SK-N-SH (cell line): Measurements from ENCODE around the gene ENDOG. TPM values are rescaled to one million over a fixed set of nuclear protein-coding genes. Genes with fewer than 3 reads are reported as not detected.

Experiments
- CTCF ChIA-PET: fragments of 300-600, 350-600 bp; formaldehyde crosslinking; extraction: SDS; loops from one replicate; lab custom pipeline; 2021; lab: Yijun Ruan, JAX
- POLR2A ChIA-PET: fragments of 350-600 bp; sonication (Branson Sonifier 250); formaldehyde crosslinking; extraction: SDS; loops from one replicate; lab custom pipeline; 2020; ENCODE audit warnings: antibody characterized with exemption, inconsistent platforms; lab: Yijun Ruan, JAX
- DNase-seq: peaks from one replicate; pipeline ENCODE4 v3.0.0; 2012
- H2AFZ ChIP-seq: fragments of 200-600 bp; sonication (generic); 2 replicates; pipeline ENCODE4 v1.8.1; 2016; ENCODE audit warnings: antibody characterized with exemption, mild to moderate bottlenecking, low read depth
- H3F3A ChIP-seq: fragments of 200-600 bp; sonication (generic); replicated peaks from 2 replicates; pipeline ENCODE3; 2016; ENCODE audit warnings: antibody characterized with exemption, mild to moderate bottlenecking; ENCODE audit not compliant: insufficient read depth
- H3K27ac ChIP-seq, 2 experiments: fragments of 200-500 bp in 1 of 2; fragments of 200-600 bp in 1 of 2; sonication (Bioruptor generic) in 1 of 2; sonication (generic), shearing (Covaris generic) in 1 of 2; 2 replicates each; pipeline versions ENCODE4 v1.5.1 to v1.6.1; 2014 to 2016; ENCODE audit warnings: low read depth in 2 of 2, inconsistent platforms in 1 of 2, low read length in 1 of 2, mild to moderate bottlenecking in 1 of 2, mixed read lengths in 1 of 2
- H3K27me3 ChIP-seq: fragments of 200-600 bp; sonication (generic), shearing (Covaris generic); 2 replicates; pipeline ENCODE4 v1.6.1; 2016; ENCODE audit warnings: mixed run types; ENCODE audit not compliant: insufficient read depth
- H3K36me3 ChIP-seq, 2 experiments: fragments of 200-500 bp in 1 of 2; fragments of 200-600 bp in 1 of 2; sonication (Bioruptor generic) in 1 of 2; sonication (generic) in 1 of 2; replicated peaks in 1 of 2; 2 replicates each; pipeline versions ENCODE3 to v1.5.1; 2014 to 2016; ENCODE audit warnings: low read length in 1 of 2, mild to moderate bottlenecking in 1 of 2; ENCODE audit not compliant: insufficient read depth in 2 of 2, control insufficient read depth in 1 of 2
- H3K4me1 ChIP-seq, 2 experiments: fragments of 200-500 bp in 1 of 2; fragments of 200-600 bp in 1 of 2; sonication (Bioruptor generic) in 1 of 2; sonication (generic), shearing (Covaris generic) in 1 of 2; 2 replicates each; pipeline versions ENCODE4 v1.5.1 to v1.6.1; 2014 to 2016; ENCODE audit warnings: low read depth in 1 of 2, low read length in 1 of 2, mixed run types in 1 of 2; ENCODE audit not compliant: insufficient read depth in 2 of 2, control insufficient read depth in 1 of 2
- H3K4me2 ChIP-seq: fragments of 200-600 bp; sonication (generic), shearing (Covaris generic); 2 replicates; pipeline ENCODE4 v1.6.1; 2017; ENCODE audit warnings: mixed run types
- H3K4me3 ChIP-seq, 2 experiments: fragments of 200-500 bp in 1 of 2; fragments of 200-600 bp in 1 of 2; sonication (Bioruptor generic) in 1 of 2; sonication (generic), shearing (Covaris generic) in 1 of 2; 2 replicates each; pipeline versions ENCODE4 v1.5.1 to v1.8.1; 2014 to 2016; ENCODE audit warnings: low read depth in 2 of 2, inconsistent platforms in 1 of 2, low read length in 1 of 2, mild to moderate bottlenecking in 1 of 2, mixed read lengths in 1 of 2, moderate library complexity in 1 of 2
- H3K79me2 ChIP-seq: fragments of 200-600 bp; sonication (generic); 2 replicates; pipeline ENCODE4 v1.8.1; 2017; ENCODE audit warnings: mild to moderate bottlenecking; ENCODE audit not compliant: insufficient read depth
- H3K9ac ChIP-seq: fragments of 200-600 bp; sonication (generic); 2 replicates; pipeline ENCODE4 v1.6.1; 2017; ENCODE audit warnings: mixed run types
- H3K9me2 ChIP-seq: fragments of 200-600 bp; sonication (generic); 2 replicates; pipeline ENCODE4 v1.6.1; 2017; ENCODE audit warnings: mixed run types
- H3K9me3 ChIP-seq: fragments of 200-600 bp; sonication (generic); 2 replicates; pipeline ENCODE4 v1.6.1; 2017; ENCODE audit warnings: mixed run types, mild to moderate bottlenecking, moderate library complexity
- H4K20me1 ChIP-seq: fragments of 200-600 bp; sonication (generic); 2 replicates; pipeline ENCODE4 v1.6.1; 2017; ENCODE audit warnings: mild to moderate bottlenecking, mixed run types; ENCODE audit not compliant: insufficient read depth
- EP300 ChIP-seq, 2 experiments: IDR thresholded peaks; 2 replicates each; pipeline versions ENCODE4 v1.4.0 to v1.6.1; 2012; ENCODE audit warnings: borderline replicate concordance in 1 of 2, low read depth in 1 of 2, low read length in 1 of 2
- FOSL2 ChIP-seq: IDR thresholded peaks from 2 replicates; pipeline ENCODE4 v1.4.0; 2012; ENCODE audit warnings: low read depth, mild to moderate bottlenecking, moderate library complexity, borderline replicate concordance
- NFIC ChIP-seq: IDR thresholded peaks from 2 replicates; pipeline ENCODE4 v1.4.0; 2012; ENCODE audit warnings: borderline replicate concordance
- NRF1 ChIP-seq: IDR thresholded peaks from 2 replicates; pipeline ENCODE4 v1.6.1; 2012; ENCODE audit warnings: low read depth, mild to moderate bottlenecking, low read length
- RCOR1 ChIP-seq: fragments of 150-350 bp; IDR thresholded peaks from 2 replicates; pipeline ENCODE4 v1.6.1; 2017; ENCODE audit warnings: antibody characterized with exemption, low read length
- SMC3 ChIP-seq: IDR thresholded peaks from 2 replicates; pipeline ENCODE4 v1.6.1; 2012; ENCODE audit warnings: low read depth, low read length, improper control_type of control experiment
- TAF1 ChIP-seq: IDR thresholded peaks from 2 replicates; pipeline ENCODE4 v1.6.1; 2012; ENCODE audit warnings: low read depth, mild to moderate bottlenecking, low read length, moderate library complexity, borderline replicate concordance
- YY1 ChIP-seq: IDR thresholded peaks from 2 replicates; pipeline ENCODE4 v1.4.0; 2012; ENCODE audit warnings: low read depth, mild to moderate bottlenecking
- WGBS: methylation state at CpG from one replicate; pipeline ENCODE4 v1.1.6; 2017; ENCODE audit warnings: low lambda C conversion rate; 5-methylcytosine and 5-hydroxymethylcytosine counted together
- polyA plus RNA-seq, 3 experiments: library from polyadenylated mRNA; depleted of rRNA; stranded (reverse); fragments of >200 nt; gene quantifications; 2 replicates each; pipeline ENCODE4 v1.2.3, GENCODE V29; 2012
- TF ChIP-seq, protein P1 (sequence below): fragments of 200-600 bp; sonication (generic); IDR thresholded peaks from 2 replicates; pipeline ENCODE4 v1.6.1; 2017; ENCODE audit warnings: antibody characterized with exemption, mild to moderate bottlenecking, moderate library complexity
- TF ChIP-seq, protein P2 (sequence below): fragments of 150-350 bp; IDR thresholded peaks from 2 replicates; pipeline ENCODE4 v1.6.1; 2017; ENCODE audit warnings: antibody characterized with exemption, low read length, low read depth, borderline replicate concordance
- TF ChIP-seq, protein P3 (sequence below): IDR thresholded peaks from 2 replicates; pipeline ENCODE4 v1.4.0; 2012; ENCODE audit warnings: low read depth, borderline replicate concordance

ENDOG gene
- polyA plus RNA-seq, 1 of the 3 experiments (the other 2 are of a cell fraction), result 26.6 TPM

DNA sequence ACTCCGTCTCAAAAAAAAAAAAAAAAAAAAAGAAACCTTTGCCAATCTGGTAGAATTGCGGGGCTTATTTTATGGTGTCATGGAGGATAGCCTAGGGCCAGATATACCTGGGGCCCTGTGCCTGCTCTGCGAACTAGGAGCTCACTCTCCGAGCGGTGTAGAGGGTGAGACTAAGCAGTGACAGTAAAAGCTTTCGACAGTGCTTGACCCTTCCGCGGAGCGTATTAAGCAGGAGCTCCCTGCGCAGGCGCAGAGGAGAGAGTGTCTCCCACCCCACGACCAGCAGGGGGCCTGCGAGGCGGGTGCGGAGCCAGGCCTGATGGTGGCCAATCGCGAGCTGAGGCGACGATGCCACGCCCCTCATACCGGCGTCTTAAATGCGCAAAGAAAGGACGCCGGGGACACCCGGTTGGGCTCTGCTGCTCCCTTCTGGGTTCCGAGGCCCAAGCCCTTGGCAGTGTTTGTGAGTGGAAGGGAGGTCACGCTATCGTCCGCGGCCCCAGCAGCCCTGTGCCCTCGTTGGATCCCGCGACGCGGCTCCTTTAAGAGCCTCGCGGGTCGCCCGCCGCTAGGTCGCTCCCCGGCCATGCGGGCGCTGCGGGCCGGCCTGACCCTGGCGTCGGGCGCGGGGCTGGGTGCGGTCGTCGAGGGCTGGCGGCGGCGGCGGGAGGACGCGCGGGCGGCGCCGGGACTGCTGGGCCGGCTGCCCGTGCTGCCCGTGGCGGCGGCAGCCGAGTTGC is at the start of gene ENDOG (continued):
- peak; percentile 96 for TF ChIP-seq NRF1
- TF ChIP-seq TAF1, result peak; percentile 57
- peak; percentile 22; the same call in 1 of the 2 replicates for TF ChIP-seq YY1
- TF ChIP-seq RCOR1, result no peak
- TF ChIP-seq EP300 (IDR thresholded peaks at IDR 0.05; ENCODE audit: borderline replicate concordance in 1 of 2, low read depth in 1 of 2, low read length in 1 of 2), result no peak
- TF ChIP-seq, protein P1, sequence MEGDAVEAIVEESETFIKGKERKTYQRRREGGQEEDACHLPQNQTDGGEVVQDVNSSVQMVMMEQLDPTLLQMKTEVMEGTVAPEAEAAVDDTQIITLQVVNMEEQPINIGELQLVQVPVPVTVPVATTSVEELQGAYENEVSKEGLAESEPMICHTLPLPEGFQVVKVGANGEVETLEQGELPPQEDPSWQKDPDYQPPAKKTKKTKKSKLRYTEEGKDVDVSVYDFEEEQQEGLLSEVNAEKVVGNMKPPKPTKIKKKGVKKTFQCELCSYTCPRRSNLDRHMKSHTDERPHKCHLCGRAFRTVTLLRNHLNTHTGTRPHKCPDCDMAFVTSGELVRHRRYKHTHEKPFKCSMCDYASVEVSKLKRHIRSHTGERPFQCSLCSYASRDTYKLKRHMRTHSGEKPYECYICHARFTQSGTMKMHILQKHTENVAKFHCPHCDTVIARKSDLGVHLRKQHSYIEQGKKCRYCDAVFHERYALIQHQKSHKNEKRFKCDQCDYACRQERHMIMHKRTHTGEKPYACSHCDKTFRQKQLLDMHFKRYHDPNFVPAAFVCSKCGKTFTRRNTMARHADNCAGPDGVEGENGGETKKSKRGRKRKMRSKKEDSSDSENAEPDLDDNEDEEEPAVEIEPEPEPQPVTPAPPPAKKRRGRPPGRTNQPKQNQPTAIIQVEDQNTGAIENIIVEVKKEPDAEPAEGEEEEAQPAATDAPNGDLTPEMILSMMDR, result peak; percentile 81
- TF ChIP-seq NFIC, result no peak
- peak; percentile 38; the same call in 1 of the 2 replicates for TF ChIP-seq SMC3
- no peak for TF ChIP-seq FOSL2
- TF ChIP-seq, protein P2, sequence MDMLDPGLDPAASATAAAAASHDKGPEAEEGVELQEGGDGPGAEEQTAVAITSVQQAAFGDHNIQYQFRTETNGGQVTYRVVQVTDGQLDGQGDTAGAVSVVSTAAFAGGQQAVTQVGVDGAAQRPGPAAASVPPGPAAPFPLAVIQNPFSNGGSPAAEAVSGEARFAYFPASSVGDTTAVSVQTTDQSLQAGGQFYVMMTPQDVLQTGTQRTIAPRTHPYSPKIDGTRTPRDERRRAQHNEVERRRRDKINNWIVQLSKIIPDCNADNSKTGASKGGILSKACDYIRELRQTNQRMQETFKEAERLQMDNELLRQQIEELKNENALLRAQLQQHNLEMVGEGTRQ, result no peak

DNA sequence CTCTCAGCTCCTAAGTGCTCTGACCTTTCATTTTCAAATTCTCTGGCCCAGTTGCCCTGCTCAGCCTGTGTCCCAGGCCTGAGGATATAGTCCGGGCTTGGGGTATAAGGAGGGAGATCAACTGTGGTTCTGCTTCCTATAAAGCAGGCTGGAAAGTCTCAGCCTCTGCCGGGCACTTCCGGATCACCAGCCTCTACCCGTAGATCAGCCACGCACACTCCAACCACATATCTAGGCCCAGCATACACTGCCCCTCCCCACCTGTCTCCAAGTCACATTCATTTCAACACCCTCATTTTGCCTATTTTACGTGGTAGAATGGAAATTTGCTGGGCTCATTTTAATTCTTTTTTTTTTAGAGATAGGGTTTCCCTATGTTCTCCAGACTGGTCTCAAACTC is 49.7 kb upstream of the ENDOG start:
- no peak overlapping the region for H3K4me3 ChIP-seq
- no peak for DNase-seq
- peaks cover 11% of the 10 kb centered on the region for H3F3A ChIP-seq
- TF ChIP-seq, protein P3, sequence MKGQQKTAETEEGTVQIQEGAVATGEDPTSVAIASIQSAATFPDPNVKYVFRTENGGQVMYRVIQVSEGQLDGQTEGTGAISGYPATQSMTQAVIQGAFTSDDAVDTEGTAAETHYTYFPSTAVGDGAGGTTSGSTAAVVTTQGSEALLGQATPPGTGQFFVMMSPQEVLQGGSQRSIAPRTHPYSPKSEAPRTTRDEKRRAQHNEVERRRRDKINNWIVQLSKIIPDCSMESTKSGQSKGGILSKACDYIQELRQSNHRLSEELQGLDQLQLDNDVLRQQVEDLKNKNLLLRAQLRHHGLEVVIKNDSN, result no peak
- ChIA-PET POLR2A (interaction anchor here (0.6 kb wide), 1 partner anchor 130 kb away, joined by 5 read pairs; no protein-coding TSS in a partner anchor), CTCF (interaction anchor here (1.9 kb wide), 1 partner anchor 35 kb away, joined by 9 read pairs; no protein-coding TSS in a partner anchor)
- H3K9me3 ChIP-seq, result no peaks in the 10 kb centered on the region
- no peaks in the 10 kb centered on the region for H4K20me1 ChIP-seq
- H3K4me1 ChIP-seq, result peaks cover 0 to 7% of the 10 kb centered on the region in 2 experiments; a peak in 1 of 4 replicates
- H3K9me2 ChIP-seq, result no peaks in the 10 kb centered on the region
- 91% methylated on average over 6 of the region's 6 CpGs for WGBS
- H3K4me2 ChIP-seq, result no peak overlapping the region
- H2AFZ ChIP-seq, result no peak overlapping the region
- H3K36me3 ChIP-seq, result peaks cover 0 to 5% of the 10 kb centered on the region in 2 experiments
- H3K79me2 ChIP-seq, result peaks cover 30% of the 10 kb centered on the region
- no peak overlapping the region for H3K9ac ChIP-seq
- H3K27ac ChIP-seq, result no peak overlapping the region
- no peaks in the 10 kb centered on the region for H3K27me3 ChIP-seq
